HL-60/S4 treated with phorbol 12-myristate 13-acetate at 8.2 ng/mL for 4 days and 3 days (cell line): ENCODE results near the gene FAM171A2.

Source experiments
- in situ Hi-C: fragments of 300-500 bp; cut with MboI; formaldehyde crosslinking; loops from 2 replicates; pipeline ENCODE4 v1.15.0; 2022; ENCODE audit warnings: low sequenced_read_pairs

Gene FAM171A2

DNA sequence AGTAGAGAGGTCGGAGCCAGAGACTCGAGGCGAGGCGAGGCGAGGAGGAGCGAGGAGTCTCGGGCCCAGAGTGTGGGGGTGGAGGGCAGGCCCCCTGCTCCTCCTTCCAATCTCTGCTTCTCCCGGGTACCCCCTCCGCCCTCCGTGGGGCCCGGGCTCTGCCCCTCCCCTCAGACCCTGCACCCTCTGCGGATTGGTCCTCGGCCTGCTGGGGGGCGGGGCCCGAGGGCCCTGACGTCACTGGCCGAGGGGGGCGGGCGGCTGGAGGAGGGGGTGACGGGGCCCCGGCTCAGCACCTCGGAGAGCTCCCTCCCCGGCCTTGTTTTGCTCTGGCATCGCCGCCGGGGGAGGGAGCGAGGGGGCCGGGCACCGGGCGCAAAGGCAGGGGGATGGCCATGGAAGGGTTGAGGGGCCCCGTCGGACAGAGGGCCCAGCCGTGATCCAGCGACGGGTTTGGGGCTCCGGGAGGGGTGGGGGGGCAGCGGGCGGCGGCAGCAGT, 55.3 kb downstream of the FAM171A2 start, which contains the start of gene RUNDC3A:
RUNDC3A (plus strand) TSS at position 282 of the 499 bp plus-strand sequence. CDS start 232 bp downstream, outside the sequence.
- in situ Hi-C loops = no loop called here

DNA sequence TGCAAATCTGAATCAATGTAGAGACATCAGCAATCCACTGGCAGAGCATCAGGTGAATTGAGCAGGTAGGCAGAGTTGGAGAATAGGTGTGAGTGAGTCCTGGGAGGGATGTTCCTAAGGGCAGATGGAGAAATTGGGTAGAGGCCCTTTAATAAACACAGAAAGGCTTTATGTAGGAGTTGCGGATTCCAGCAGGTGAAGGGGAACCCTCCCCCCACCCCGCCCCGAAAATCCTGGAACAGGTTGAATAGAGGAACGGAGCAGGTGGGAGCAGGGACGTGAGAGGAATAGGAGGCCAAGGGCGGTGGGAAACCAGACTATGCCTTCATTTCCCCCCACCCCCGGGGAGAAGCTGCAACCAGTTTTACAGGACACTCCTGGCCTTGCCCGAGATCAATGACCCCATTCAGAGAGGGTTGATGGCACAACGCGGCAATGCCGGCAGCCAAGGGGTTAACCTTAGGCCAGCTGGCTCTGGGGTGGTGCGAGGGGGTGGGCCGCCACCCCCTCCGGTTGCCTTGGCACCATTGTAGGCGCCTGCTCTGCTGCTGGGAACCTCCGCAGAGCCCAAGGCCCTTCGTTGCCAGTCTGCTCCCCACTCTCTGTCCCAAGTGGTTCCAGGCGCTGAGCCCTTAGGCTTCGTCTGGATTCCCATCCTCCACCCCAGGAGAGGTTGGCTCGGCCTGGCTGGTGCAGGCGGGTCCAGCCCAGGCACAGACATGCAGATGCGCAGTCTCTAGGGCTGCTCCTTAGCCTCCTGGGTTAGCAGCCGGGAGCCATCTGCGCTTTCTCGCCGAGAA, 56.1 kb downstream of the FAM171A2 start:
- in situ Hi-C loops = no loop called here

DNA sequence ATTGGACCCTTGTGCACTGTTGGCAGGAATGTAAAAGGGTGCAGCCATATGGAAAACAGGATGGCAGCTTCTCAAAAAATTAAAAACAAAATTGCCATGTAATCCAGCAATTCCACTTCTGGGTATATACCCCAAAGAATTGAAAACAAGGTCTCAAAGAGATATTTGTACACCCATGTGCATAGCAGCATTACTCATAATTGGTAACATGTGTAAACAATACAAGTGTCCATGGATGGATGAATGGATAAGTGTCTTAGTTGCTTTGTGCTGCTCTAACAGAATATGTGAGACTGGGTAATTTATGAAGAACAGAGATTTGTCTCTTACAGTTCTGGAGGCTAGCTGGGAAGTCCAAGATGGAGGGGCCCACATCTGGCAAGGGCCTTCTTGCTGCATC, 59.0 kb downstream of the FAM171A2 start:
- in situ Hi-C loops = no loop called here
